SIG-M5 treated with dmso at 0.1 percent for 504 hours (cell line): ENCODE data around the gene ELANE.
"Not testable (repeated sequence)": the region's sequence is repeated elsewhere in the genome, so short reads cannot be mapped to it uniquely, and the experiment has no call there.

Experiments
- DNase-seq: peaks from one replicate; lab custom pipeline; 2025; ENCODE audit not compliant: unreplicated experiment; lab: John Stamatoyannopoulos, UW

Gene ELANE

DNA sequence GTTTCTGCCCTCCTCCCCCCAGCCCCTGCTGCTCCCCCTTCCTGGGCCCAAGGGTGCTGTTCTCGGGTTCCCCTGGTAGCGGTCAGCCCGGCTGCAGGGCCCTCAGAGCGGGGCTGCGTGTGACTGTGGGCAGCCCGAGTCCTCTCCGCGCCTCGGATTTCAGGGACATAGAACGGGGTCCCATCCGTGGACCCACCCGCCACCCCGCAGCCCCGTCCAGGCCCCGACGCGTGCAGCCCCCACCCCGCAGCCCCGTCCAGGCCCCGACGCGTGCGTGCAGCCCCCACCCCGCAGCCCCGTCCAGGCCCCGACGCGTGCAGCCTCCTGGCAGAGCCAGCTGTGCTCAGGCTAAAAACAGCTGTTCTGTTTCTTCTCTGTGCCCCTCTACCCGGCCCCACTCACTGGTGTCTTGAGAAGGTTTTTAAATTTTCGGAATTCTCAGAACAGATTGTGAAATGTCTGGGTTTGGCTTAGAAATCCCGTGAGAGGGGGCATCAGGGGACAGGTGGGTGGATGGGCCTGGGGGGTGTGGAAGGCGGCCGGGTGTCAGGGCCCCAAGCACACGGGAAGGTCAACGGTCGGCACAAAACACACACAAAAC is 16.8 kb upstream of the ELANE start:
- peak; percentile 93 for DNase-seq

GRCh38 chr19:840519-841206 is 11.4 kb upstream of the ELANE start, which contains the start of gene PRTN3:
Gene PRTN3, plus strand, starts transcription at chr19:840999. Its CDS starts 10 bp downstream, at chr19:841009.
- peak; percentile 79 for DNase-seq

DNA sequence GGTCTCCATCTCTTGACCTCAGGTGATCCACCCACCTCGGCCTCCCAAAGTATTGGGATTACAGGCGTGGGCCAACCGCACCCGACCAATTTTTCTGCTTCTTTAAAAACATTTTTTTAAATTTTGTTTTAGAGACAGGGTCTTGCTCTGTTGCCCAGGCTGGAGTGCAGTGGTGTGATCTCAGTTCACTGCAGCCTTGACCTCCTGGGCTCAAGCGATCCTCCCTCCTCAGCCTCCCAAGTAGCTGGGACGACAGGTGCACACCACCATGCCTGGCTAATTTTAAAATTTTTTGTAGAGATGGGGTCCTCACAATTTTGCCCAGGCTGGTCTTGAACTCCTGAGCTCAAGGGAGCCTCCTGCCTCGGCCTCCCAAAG is 9.3 kb upstream of the ELANE start:
- DNase-seq = not testable (repeated sequence)

DNA sequence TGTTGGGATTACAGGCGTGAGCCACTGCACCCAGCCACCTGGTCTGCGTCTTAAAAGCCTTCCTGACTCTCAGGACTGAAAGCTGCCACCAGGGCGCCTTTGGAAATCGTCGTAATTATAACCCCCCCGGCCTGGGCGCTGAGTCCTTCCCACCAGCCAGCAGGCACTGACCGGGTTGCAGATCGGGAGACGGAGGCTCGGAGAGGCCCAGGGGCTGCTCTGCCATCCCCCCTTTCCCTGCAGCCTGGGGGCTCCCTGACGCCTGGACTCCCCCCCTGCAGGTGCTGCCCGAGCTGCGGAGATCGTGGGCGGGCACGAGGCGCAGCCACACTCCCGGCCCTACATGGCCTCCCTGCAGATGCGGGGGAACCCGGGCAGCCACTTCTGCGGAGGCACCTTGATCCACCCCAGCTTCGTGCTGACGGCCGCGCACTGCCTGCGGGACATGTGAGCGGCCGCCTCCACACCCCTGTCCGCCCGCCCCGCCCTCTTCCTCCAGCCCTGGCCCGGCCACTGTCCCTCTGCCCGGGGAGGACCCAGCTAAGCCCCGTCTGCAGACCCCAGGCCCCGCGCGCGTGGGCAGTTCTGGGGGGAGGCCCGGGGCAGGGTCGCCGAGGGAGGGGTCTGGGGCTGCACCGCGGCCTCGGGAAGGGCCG is 8.8 kb upstream of the ELANE start:
- DNase-seq = no peak

GRCh38 chr19:843836-844545 is 8.1 kb upstream of the ELANE start:
- no peak for DNase-seq

GRCh38 chr19:844546-844971 is 7.5 kb upstream of the ELANE start:
- DNase-seq = no peak

DNA sequence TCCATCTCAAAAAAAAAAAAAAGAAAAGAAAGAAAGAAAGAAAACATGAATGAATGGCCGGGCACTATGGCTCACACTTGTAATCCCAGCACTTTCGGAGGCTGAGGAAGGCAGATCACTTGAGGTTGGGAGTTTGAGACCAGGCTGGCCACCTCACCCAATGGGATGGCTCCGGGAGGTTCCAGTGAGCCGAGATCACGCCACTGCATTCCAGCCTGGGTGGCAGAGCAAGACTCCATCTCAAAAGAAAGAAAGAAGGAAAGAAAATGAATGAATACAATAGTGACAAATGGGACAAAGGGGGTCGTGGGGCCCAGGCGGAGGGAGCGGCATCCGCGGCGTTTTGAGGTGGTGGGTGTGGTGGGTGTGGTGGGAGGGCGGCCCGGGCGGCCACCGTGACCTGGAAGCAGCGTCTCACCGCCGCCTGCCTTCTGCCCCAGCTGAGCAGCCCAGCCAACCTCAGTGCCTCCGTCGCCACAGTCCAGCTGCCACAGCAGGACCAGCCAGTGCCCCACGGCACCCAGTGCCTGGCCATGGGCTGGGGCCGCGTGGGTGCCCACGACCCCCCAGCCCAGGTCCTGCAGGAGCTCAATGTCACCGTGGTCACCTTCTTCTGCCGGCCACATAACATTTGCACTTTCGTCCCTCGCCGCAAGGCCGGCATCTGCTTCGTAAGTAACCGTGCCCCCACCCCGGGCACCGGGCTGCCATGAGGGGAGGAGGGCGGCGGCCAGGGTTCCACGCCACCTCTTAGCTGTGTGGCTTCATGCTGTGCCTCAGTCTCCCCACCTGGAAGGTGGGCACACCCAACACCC is 6.2 kb upstream of the ELANE start:
- no peak for DNase-seq

DNA sequence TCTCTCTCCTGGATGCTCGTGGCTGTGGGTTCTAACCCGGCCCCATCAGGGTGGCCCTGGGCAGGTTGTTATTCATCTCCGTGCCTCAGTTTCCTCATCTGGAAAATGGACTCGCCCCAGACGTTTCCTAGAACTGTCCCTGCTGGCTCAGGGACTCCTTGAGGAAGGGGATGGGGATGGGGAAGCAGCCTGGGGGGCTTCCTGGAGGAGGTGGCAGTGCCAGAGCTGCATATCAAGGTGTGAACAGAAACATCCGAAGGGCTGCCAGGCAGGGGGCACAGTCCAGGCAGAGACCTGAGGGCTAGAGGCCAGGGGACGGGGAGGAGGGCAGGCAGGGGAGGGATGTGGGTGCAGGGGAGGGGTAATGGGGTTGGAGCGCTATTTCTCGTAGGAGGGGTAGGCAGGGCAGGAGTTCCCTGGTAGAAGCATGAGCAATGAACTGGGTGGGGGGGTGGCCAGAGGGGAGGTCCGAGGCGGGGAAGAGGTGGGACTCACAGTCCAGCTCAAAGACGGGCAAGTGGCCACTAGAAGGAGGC is 3.6 kb upstream of the ELANE start:
- DNase-seq = peak; percentile 83

- DNase-seq = not testable (repeated sequence)
Measured at GRCh38 chr19:849195-849594, 2.9 kb upstream of the ELANE start.

DNA sequence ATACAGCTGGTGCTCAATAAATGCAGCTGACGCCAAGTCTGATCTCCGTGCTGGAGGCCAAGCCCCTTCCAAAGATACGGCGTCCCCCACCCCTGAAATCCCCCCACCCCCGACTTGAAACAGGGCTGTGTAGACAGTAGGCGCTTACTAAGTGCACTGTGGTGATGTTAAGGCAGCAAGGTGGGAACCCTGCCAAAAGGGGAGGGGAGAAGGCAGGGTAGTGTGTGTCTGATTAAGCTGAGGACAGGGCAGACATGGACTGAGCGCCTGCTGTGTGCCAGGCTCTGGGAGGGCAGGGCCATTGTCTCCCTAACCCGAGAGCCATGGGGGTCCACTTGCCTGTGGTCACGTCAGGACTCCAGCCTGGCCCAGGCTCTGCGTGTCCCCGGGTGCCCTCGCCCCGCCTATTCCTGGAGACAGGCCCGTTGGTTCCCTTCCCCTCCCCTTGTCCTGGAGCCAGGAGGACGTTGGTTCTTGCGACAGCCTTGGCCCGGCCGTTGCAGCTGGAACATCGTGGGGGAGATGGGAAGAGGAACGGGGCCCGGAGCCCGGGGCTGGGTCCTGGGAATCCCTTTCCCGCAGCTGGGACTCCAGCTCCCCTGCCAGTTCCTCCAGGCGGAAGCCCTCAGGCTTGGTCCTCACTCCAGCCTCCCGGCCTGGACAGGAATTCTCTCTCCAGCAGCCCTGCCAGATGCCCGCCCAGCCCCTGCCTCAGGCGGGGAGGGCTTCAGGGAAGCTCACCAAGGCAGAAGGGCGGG is 1.7 kb upstream of the ELANE start:
- DNase-seq = peak; percentile 87

DNA sequence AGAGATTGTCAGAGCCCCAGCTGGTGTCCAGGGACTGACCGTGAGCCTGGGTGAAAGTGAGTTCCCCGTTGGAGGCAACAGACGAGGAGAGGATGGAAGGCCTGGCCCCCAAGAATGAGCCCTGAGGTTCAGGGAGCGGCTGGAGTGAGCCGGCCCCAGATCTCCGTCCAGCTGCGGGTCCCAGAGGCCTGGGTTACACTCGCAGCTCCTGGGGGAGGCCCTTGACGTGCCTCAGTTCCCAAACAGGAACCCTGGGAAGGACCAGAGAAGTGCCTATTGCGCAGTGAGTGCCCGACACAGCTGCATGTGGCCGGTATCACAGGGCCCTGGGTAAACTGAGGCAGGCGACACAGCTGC is 1.1 kb upstream of the ELANE start:
- DNase-seq = no peak

- no peak for DNase-seq
Measured at GRCh38 chr19:853014-853585, 997 bp downstream of the ELANE start.

GRCh38 chr19:853614-854220 is 1.6 kb downstream of the ELANE start:
- DNase-seq = not testable (repeated sequence)

- DNase-seq = no peak
Measured at GRCh38 chr19:854549-854948, 2.4 kb downstream of the ELANE start.

GRCh38 chr19:855142-855541 is 3.0 kb downstream of the ELANE start:
- no peak for DNase-seq

- DNase-seq = no peak
Measured at GRCh38 chr19:855566-856120, 3.5 kb downstream of the ELANE start.

GRCh38 chr19:858284-858683 is 6.2 kb downstream of the ELANE start:
- no peak for DNase-seq

GRCh38 chr19:858868-859843 is 7.1 kb downstream of the ELANE start, which contains the start of gene CFD:
Gene CFD, plus strand, starts transcription at chr19:859664. Its CDS starts 26 bp downstream, at chr19:859690.
- peak; percentile 77 for DNase-seq
